ENCODE results near the gene GALNT8. TPM values are rescaled to one million over a fixed set of nuclear protein-coding genes. Genes with fewer than 3 reads are reported as not detected.
"Not testable (repeated sequence)": the region's sequence is repeated elsewhere in the genome, so short reads cannot be mapped to it uniquely, and the experiment has no call there.

The GALNT8 gene
- total RNA-seq, 4 donors from 2014 or later = 0.84 to 2.5 (median 1.5) TPM

DNA sequence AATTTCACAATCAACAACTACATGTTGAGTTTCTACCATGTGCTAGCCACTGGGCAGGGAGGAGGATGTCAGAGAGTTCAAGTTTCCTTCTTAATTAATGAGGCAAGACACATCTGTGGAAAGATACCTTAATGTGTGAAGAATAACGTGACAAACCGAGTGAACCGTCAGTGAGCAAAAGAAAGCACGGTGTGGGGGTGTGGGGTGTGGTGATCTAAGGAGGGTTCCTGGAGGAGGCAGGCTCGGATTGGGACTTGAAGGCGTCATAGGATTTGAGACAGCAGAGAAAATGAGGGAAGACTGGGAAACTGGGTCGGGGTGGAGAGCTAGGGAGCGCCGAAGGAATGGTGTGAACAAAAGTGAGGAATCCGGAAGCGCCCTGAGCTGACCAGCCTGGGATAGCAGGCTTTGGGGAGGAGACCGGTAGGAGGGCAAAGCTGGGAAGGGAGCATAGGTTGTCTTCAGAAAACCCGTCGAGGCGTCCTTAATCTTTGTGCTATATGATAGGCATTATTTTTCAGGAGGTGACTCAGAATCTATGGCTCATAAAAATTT lies 22.3 kb downstream of the GALNT8 start:
- no peak for TF ChIP-seq CTCF (IDR thresholded peaks at IDR 0.05)
- no peak for DNase-seq (ENCODE audit: low spot score)
- no peak for ATAC-seq (ENCODE audit: low FRiP score)

DNA sequence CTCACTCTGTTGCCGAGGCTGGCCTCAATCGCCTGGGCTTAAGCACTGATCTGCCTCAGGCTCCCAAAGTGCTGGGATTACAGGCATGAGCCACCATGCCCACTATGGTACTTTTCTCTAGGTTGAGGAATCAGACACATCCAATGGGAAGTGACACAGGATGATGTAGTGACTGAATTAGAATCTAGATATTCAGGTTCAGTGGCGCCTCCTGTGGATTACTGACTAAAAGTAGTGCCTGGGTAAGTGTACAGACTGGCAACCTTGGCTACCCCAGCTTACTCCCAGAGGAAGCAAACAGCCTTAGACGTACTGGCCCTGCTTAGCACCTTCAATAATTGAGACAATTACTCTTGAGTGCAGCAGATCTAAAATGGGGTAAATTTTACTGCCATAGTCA lies 22.8 kb downstream of the GALNT8 start:
- ATAC-seq (ENCODE audit: low FRiP score) = no peak
- no peak for DNase-seq (ENCODE audit: low spot score)
- no peak for TF ChIP-seq CTCF (IDR thresholded peaks at IDR 0.05)

GRCh38 chr12:4744709-4745108 lies 24.5 kb downstream of the GALNT8 start:
- no peak for TF ChIP-seq CTCF (IDR thresholded peaks at IDR 0.05)
- DNase-seq (ENCODE audit: low spot score) = no peak
- no peak for ATAC-seq (ENCODE audit: low FRiP score)

- ATAC-seq (ENCODE audit: low FRiP score) (no peak), DNase-seq (ENCODE audit: low spot score) (no peak)
- TF ChIP-seq CTCF (IDR thresholded peaks at IDR 0.05) = no peak
Observed at GRCh38 chr12:4745249-4745648, 25.0 kb downstream of the GALNT8 start.

- DNase-seq (ENCODE audit: low spot score); ATAC-seq (ENCODE audit: low FRiP score): not testable (repeated sequence)
Observed at GRCh38 chr12:4751654-4752053, 31.5 kb downstream of the GALNT8 start.

- TF ChIP-seq CTCF (IDR thresholded peaks at IDR 0.05) = no peak
- DNase-seq (ENCODE audit: low spot score) = no peak
- no peak for ATAC-seq (ENCODE audit: low FRiP score)
Observed at GRCh38 chr12:4762773-4763172, 42.6 kb downstream of the GALNT8 start.

DNA sequence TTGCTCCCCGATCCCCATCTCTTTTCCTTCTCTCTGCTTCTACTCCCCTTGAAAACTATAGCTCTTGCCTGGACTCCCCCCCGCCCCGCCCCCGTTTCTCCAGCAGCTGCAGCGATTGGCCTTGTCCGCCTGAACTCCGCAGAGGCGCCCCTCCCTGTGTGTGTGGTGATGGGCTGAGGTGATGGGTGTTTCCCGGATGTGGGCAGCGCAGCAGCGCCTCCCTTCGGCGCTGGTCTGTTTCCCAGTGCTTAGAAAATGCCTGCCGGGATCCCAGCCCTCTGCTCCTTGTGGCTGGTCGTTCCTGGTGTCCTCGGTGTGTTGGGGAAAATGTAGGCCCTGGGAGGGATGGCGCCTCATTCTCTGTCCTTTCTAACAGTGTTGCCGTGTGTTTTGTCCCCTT lies 43.3 kb downstream of the GALNT8 start:
- no peak for ATAC-seq (ENCODE audit: low FRiP score)

More for the DNA sequence above, 43.3 kb downstream of the GALNT8 start:
- no peak for DNase-seq (ENCODE audit: low spot score)
- TF ChIP-seq CTCF (IDR thresholded peaks at IDR 0.05) = no peak

Data from omental fat pad (tissue), 4 donors.